Inferior parietal cortex (tissue), 1 donor: ENCODE results near the gene NXPE1.
"Not testable (repeated sequence)": the region's sequence is repeated elsewhere in the genome, so short reads cannot be mapped to it uniquely, and the experiment has no call there.

Experiments used
- DNase-seq: peaks from one replicate; pipeline ENCODE4 v3.0.0-alpha.2; 2016; ENCODE audit errors: extremely low spot score

The NXPE1 gene

GRCh38 chr11:114559425-114560310 is at the start of gene NXPE1:
TSS of gene NXPE1 (minus strand) at chr11:114559881. CDS start at chr11:114551201, 8,680 bp downstream.
- no peak for DNase-seq

DNA sequence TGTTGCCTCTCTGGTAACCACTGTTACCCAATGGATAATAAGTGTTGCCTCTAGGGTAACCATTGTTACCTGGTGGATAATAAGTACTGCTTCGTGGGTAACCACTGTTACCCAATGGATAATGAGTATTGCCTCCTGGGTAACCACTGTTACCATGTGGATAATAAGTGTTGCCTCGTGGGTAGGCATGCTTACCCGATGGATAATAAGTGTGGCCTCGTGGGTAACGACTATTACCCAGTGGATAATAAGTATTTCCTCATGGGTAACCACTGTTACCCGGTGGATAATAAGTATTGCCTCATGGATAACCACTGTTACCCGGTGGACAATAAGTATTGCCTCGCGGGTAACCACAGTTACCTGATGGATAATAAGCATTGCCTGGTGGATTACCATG is 49.7 kb upstream of the NXPE1 start:
- DNase-seq, result no peak

- DNase-seq, result not testable (repeated sequence)
Measured at GRCh38 chr11:114608605-114609004, 48.9 kb upstream of the NXPE1 start.

GRCh38 chr11:114607753-114608459 is 48.2 kb upstream of the NXPE1 start:
- no peak for DNase-seq

GRCh38 chr11:114606802-114607075 is 47.1 kb upstream of the NXPE1 start:
- not testable (repeated sequence) for DNase-seq

- no peak for DNase-seq
Measured at GRCh38 chr11:114606003-114606801, 46.5 kb upstream of the NXPE1 start.

GRCh38 chr11:114605370-114605769 is 45.7 kb upstream of the NXPE1 start:
- no peak for DNase-seq

- DNase-seq, result no peak
Measured at GRCh38 chr11:114604886-114605285, 45.2 kb upstream of the NXPE1 start.

GRCh38 chr11:114604179-114604813 is 44.6 kb upstream of the NXPE1 start:
- no peak for DNase-seq

- DNase-seq, result not testable (repeated sequence)
Measured at GRCh38 chr11:114603151-114603550, 43.5 kb upstream of the NXPE1 start.

GRCh38 chr11:114598461-114598860 is 38.8 kb upstream of the NXPE1 start:
- DNase-seq, result no peak

- no peak for DNase-seq
Measured at GRCh38 chr11:114596175-114596919, 36.7 kb upstream of the NXPE1 start.

- DNase-seq, result no peak
Measured at GRCh38 chr11:114595571-114595970, 35.9 kb upstream of the NXPE1 start, which contains the start of gene NXPE4. TSS of gene NXPE4 (minus strand) at chr11:114595786. CDS start at chr11:114594759, 1,027 bp downstream.

GRCh38 chr11:114594703-114595102 is 35.0 kb upstream of the NXPE1 start:
- DNase-seq, result no peak

GRCh38 chr11:114587398-114587953 is 27.8 kb upstream of the NXPE1 start:
- DNase-seq, result no peak

DNA sequence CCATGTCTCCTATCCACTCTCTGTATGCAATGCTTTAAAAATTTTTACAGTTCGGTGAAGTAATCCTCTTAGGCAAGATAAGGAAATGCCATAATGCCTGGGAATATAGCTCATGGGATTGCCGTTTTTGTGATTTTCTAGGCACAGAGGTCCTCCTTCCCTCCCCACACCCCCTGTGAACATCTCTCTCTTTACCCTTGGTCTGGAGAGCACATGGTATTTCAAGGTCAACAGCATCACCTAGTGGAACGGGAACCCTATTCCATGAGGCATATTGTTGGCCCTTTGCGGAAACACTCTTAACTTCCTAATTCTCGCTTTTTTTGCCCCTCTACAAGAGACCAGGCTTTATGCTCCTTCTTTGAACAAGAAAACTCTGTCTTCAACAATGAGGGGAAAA is 27.1 kb upstream of the NXPE1 start:
- no peak for DNase-seq

DNA sequence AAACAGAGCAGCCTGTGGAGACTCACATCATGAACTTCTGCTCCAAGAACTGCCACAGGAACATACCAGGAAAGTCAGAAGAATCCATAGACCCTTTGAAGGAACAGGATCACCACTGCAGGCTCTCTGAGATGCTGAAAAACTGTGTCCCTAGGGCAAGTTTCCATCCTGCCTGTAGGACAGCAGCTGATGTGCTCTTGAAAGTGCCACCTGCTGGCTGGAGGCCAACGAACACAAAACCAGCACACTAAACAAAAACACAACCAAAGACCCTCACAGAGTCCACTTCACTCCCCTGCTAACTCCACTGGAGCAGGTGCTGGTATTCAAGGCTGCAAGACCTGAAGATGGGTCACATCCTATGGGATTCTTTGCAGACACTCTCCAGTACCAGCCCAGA is 12.0 kb upstream of the NXPE1 start:
- DNase-seq, result no peak

GRCh38 chr11:114569801-114570200 is 10.1 kb upstream of the NXPE1 start:
- DNase-seq, result no peak

DNA sequence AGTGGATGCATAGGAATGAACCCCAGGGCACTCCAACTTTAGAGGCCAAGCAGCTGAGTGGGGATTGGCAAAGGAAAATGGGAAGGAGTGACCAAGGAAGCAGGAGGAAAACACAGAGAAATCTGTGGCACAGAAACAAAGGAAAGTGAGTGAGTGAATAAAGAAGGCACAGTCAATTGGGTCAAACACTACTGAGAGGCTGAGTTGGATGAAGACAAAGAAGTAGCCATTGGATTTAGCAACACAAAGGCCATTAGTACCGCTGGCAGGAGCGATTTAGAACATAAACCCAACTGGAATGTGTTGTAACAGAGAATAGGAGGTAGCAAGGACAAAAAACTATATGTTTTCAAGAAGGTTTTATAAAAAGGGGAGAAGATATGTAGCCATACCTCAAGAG is 6.6 kb upstream of the NXPE1 start:
- DNase-seq, result no peak

- no peak for DNase-seq
Measured at GRCh38 chr11:114564831-114565230, 5.2 kb upstream of the NXPE1 start.

DNA sequence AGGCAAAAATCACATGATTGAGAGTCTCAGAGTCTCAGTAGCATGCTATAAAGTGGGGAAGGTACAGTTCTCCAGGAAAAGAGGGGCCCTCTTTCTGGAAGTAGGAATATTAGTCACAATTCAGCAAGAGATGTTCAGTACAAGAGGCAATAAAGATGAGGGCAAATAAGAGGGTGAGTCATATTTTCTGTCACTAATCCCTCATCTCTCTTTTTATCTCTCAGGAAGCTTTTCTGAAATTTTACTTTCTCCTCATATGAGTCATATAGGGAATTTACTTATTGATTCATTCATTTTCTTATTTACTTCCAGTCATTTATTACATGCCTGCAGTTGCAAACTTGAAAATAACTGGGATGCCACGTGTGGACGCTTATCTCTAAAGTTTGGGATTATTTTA is 3.4 kb upstream of the NXPE1 start:
- DNase-seq, result no peak
